Neural progenitor cell (in vitro differentiated cells): ENCODE results near the gene HMGB1.

ENCODE experiments used
- EZH2 ChIP-seq: fragments of 200-600 bp; sonication (generic); IDR thresholded peaks from 2 replicates; pipeline ENCODE4 v1.6.1; 2017; ENCODE audit warnings: antibody characterized with exemption, mild to moderate bottlenecking, moderate library complexity
- EZH2phosphoT487 ChIP-seq: fragments of 200-600 bp; sonication (generic); IDR thresholded peaks from 2 replicates; pipeline ENCODE4 v1.6.1; 2017; ENCODE audit warnings: antibody characterized with exemption
- TF ChIP-seq, protein P1 (sequence below): fragments of 200-600 bp; sonication (generic); IDR thresholded peaks from 2 replicates; pipeline ENCODE4 v1.5.1; 2017; ENCODE audit warnings: antibody characterized with exemption, mild to moderate bottlenecking

DNA sequence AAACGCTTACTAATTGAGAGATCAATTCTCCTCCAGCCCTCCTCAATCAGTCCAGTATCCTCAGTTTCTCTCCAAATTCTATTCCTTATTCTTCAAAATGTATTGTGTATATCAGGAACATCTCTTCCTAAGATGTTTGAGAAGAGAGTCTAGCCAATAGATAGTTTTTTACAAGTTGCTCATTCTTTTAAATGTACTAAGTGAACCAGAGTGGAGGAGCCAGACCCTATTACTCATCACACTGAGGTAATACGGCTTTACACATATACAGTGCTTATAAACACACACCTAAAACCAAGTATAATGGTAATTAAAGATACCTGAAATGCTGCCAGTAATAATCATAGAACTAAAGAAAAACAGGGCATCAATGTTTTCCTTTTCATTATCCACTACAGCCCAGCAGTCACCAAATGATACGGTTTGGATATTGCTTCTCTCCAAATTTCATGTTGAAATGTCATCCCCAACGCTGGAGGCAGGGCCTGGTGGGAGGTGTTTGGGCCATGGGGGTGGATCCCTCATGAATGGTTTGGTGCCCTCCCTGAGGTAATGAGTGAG lies 45.2 kb upstream of the HMGB1 start:
- TF ChIP-seq, protein P1, sequence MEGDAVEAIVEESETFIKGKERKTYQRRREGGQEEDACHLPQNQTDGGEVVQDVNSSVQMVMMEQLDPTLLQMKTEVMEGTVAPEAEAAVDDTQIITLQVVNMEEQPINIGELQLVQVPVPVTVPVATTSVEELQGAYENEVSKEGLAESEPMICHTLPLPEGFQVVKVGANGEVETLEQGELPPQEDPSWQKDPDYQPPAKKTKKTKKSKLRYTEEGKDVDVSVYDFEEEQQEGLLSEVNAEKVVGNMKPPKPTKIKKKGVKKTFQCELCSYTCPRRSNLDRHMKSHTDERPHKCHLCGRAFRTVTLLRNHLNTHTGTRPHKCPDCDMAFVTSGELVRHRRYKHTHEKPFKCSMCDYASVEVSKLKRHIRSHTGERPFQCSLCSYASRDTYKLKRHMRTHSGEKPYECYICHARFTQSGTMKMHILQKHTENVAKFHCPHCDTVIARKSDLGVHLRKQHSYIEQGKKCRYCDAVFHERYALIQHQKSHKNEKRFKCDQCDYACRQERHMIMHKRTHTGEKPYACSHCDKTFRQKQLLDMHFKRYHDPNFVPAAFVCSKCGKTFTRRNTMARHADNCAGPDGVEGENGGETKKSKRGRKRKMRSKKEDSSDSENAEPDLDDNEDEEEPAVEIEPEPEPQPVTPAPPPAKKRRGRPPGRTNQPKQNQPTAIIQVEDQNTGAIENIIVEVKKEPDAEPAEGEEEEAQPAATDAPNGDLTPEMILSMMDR, result no peak
- TF ChIP-seq EZH2phosphoT487, result no peak
- no peak for TF ChIP-seq EZH2
